Activated naive CD4-positive, alpha-beta T cell treated with anti-CD3 and anti-CD28 coated beads, Interleukin-2, amount 50 U/mL, for 16 hours (primary cell): Measurements from ENCODE around the gene MAD1L1.

Experiments used
- DNase-seq: peaks from one replicate; pipeline ENCODE4 v3.0.0-alpha.2; 2020

MAD1L1 gene

DNA sequence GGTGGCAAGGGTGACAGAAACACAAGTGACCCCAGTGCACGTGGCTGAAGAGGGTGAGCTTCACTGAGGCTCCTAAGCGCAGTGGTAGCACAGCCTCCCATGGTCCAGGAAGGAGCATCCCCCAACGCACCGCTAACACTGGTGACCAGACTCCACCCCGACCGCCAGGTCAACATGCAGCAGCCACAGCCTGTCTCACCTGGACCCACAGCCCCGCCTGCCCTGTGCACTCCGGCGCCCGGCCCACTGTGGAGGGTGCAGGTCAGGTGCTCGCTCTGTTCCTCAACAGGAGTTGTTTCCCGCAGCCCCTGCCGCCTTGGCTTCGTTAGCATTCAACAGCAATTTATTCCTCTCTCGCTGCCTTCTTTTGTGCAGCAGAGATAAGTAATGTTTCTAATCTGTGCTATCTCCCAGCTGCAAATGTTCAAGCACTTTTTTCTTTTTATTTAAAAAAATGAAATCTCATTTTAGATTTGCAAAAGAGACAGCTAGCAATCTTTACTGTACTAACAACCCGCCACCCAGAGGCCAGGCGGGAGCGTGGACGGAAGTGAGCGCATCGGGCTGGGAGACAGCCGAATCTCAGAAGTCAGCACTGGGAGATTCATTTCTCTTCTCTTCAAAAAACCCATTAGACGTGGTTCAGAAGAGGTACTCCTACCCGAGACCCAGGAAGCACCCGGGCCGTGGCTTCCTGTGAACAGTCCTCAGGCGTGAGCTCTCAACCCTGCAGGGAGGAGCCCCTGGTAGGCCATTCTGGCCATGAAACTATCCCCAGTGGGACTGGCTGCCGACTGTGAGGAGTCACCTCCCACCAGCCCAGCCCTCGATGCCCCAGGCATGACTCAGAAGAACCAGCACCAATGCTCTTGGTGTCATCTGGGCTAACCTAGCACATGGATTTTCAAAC, 133.4 kb downstream of the MAD1L1 start:
- DNase-seq, result peak; percentile 43

DNA sequence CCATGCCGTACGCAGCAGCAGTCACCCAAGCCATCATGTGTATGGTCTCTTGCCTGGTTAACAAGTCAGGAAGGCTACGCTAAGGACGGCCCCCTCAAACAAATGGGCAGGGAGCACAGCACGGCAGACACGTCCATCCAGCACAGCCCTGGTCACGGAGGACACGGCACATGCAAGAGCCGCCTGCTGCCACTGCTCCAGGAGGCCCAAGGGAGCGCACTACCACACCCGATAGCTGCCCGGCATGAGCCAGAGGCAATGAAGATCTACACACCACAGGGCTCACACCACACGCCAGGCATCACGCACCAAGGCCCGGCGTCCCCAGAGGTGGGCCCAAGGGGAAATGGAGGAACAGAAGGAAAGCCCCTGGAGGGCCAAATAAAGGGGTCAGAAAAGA, 134.2 kb downstream of the MAD1L1 start:
- DNase-seq, result no peak

GRCh38 chr7:2098056-2098455, 134.7 kb downstream of the MAD1L1 start:
- no peak for DNase-seq

DNA sequence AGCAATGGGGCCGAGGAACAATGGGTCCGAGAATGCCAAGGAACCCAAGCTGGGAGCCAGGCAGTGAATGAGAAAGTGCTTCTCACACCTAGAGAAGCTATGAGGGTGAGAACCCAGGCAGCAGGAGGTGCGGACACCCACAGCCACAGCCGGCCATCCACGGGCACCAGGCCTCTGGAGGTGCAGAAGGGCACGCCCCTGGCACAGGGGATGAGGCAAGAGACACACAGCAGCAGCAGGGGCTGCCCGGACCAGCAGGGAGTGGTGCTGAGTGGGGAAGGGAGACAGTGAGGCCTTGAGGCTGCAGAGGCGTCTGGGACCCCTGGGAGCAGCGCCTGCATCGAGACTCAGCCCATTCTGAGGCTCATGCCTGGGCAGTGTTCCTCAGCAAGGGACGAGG, 135.3 kb downstream of the MAD1L1 start:
- no peak for DNase-seq

DNA sequence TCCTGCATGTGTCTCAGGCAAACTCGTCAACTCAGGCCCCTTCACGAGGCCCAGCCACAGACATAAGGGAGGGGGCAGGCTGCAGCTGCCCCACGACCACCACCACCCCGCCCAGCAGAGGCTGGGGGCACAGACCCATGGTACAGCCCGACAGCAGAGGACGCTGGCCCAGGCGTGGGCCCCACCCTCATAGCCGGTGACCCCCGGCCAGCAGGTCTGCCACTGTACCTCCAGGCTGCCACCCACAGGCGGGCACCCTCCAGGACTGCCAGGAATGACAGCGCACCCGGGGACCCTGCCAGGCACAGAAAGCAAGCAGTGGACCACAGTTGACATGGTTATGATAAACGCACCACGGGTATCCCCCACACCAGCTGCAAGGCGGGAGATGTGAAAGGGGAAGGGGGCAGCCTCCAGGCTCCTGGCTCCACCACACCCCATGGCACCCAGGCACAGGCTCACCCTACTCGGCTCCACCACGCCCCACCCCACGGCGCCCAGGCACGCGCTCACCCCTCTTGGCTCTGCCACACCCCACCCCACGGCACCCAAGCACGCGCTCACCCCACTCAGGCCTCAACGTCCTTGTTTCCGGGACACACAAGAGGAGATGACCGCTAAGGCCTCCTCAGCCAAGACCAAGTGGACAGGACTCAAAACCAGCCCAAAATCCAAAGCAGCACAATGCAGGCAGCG, 135.9 kb downstream of the MAD1L1 start:
- no peak for DNase-seq

DNA sequence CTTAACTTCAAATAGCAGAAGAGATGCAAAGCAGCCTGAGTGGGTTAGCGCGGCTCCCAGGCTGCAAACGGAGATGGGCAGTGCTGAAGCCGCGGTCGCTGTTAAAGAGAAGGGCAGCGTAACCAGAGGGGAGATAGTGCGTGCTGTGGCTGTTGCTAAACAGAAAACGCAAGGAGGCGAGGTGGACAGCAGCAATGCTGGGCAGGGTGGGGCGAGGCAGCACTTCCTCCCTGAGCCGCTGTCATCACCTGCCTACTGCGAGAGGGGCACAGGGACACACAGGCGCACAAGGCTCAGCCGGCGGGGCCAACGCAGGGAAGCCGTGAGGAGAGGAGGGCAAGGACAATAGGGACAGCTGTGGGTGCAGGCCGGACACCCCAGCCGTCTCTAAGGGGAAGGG, 137.3 kb downstream of the MAD1L1 start:
- no peak for DNase-seq

DNA sequence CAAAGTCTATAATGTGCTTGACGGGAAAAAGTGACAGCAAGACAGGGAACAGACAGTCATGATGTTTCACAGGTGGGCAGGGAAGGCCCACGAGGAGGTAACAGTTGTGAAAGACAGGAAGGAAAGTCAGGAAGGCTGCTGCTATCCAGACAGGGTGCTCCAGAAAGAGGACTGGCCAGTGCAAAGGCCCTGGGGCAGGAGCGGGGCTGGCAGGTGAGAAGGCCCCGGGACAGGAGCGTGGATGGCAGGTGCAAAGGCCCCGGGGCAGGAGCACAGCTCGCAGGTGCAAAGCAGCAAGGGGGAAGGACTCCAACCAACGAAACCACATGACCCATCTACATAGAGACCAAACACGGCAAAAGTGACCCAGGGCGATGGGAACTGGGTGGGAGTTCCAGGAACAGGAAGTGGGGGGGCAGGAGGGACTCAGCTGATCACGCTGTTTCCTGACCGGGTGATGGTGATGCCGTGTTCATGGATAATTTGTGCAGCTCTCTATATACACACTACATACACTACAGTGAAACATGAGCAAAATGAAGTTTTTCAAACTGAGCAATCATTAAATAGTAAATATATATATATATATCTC, 138.2 kb downstream of the MAD1L1 start:
- DNase-seq, result no peak

DNA sequence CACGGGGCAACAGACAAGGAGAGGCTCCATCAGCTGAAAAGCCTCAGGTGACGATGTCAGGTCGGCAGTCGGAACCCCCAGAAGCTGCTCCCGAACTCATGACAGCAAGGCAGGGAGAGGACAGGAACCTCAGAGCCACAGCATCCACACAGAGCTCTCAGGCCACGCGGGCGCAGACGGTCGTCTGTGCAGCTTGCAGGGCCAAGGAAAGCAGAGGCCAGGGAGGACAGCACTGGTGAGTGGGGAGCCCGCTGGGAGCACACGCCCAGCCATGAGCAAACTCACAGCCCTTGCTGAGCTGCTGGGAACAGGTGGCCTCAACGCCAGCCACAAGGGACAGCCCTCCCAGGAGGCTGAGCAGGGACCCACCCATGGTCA, 138.9 kb downstream of the MAD1L1 start:
- DNase-seq, result no peak

DNA sequence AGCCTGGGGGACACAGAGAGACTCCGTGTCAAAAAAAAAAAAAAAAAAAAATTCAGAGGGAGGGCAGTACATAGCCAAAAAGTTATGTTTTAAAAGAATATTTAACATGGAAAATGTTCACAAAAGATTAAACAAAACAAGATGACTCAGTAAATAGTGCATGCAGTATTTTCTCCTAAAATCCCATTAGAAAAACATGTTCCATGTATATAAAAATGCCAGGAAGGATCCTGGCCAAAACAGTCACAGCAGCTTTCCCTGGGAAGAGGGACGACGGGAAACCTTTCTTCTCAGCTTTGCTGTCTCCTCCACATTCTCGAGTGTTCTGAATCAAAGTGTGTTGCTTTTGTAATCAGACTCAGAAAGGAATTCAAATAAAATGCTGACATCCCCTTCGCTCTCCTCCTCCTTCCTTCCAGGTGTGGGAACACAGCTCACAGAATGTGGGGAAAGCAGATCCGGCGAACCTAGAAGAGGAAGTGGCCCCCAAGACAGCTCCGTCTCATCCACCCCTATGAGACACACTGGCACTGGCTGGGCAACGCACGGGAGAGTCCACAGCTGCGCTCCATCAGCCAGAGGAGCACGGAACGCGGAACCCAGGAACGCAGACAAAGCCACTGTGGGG, 139.4 kb downstream of the MAD1L1 start:
- no peak for DNase-seq

DNA sequence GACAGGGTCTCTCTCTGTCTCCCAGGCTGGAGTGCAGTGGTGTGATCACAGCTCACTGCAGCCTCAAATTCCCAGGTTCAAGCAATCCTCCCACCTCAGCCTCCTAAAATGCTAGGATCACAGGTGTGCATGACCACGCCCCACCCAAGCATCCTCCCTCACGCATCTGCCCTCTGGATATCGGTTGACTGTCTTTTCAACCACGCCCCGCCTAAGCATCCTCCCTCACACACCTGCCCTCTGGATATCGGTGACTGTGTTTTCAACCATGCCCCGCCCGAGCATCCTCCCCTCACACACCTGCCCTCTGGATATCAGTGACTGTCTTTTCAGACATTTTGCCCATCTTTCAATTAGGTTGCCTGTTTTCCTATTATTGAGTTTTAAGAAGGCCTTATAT, 140.5 kb downstream of the MAD1L1 start:
- DNase-seq, result no peak

GRCh38 chr7:2090526-2091520, 141.9 kb downstream of the MAD1L1 start:
- no peak for DNase-seq

DNA sequence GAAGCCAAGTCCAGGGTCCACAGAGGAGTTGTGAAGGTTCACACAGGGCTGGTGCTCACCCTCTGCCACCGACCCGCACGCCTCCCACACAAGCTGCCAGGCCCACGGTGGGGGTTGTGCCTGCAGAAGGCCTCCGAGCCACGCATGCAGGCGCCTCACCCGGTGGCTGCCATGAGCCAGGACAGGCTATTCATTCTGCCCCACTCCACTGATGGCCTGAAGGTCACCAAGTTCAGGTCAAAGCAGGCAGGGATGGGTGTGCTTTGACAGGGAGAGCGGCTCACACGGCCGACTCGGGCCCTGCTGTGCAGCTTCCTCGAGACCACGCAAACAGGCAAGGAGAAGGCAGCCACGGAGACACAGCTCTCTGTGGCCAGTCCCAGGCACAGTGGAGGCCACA, 143.9 kb downstream of the MAD1L1 start:
- no peak for DNase-seq

GRCh38 chr7:2087744-2088143, 145.0 kb downstream of the MAD1L1 start:
- DNase-seq, result no peak

DNA sequence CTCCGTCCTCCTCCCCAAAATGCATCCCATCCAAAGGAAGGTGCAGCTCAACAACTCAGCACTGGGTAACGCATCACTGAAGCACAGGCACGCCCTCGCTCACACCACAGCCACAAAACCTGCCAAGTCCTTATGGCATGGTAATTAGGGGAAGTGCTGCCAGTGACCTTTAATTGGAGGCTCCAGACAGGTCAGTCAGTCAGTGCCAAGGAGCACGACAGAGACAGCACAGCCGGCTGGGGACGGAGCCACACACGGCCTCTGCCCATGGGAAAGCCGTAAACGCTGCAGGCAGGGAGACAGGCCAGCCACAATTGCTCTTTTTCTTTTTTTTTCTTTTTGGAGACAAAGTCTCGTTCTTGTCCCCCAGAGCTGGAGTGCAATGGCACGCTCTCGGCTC, 146.5 kb downstream of the MAD1L1 start:
- no peak for DNase-seq

DNA sequence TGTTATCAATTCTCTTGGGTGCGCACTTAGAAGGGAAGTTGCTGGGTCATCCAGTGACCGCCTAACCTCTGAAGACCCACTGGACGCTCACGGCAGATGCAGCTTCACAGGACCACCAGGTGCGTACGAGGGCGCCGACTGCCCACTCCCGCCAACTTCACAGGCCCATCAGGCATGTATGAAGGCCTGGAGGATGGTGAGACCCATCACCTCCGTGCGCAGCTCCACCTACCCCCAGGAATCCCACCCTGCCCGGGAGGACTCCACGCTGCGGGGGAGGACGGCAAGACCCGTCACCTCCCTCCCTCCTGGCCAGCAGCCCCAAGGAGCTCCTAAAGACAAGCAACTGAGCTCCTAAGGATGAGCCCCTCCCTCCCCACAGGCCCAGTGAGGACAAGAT, 146.9 kb downstream of the MAD1L1 start:
- no peak for DNase-seq

- no peak for DNase-seq
Observed at GRCh38 chr7:2084781-2085505, 147.8 kb downstream of the MAD1L1 start.

- no peak for DNase-seq
Observed at GRCh38 chr7:2084331-2084730, 148.4 kb downstream of the MAD1L1 start.

GRCh38 chr7:2083362-2083761, 149.4 kb downstream of the MAD1L1 start:
- DNase-seq, result no peak

DNA sequence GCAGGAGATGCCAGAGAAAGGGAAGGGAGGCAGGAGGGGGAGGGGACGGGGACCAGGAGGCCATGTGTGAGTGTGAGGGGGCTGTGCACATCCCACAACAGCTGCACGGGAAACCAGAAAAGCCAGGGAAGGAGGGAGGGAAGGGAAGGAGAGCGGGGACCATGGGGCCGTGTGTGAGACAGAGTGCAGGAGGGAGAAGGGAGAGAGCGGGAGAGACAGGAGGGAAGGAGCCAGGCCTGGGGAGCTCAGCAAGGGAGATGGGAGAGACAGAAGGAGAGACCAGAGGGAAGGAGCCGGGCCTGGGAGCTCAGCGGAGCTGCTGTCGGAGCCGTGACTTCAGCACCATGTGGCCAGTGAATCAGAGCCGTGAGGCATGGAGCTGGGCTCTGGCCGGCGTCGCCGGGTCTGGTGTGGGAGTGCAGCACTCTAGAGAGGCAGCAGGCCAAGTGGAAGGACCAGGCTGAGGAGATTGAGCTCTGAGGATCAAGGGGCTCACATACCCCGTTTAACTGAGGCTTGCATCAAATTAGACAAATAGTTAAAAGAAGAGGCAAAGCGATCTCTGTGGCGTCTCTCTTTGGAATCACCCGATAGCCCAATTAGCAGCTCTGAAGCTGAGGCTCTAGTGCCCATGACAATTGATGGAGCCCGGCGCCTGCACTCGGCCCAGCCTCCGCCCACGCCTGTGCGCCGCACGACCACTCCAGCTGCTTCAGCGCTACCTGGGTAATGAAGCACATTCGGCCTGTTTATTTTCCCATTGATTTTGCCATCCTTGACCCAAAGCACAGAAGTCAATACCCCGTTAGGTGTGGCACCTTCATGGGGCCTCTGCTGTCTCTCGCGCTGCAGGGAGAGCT, 150.4 kb downstream of the MAD1L1 start:
- DNase-seq, result no peak

- no peak for DNase-seq
Observed at GRCh38 chr7:2081526-2082135, 151.1 kb downstream of the MAD1L1 start.
